Activated effector memory CD4-positive, alpha-beta T cell treated with Interleukin-2 at 50 U/mL for 16 hours (primary cell): ENCODE data around the gene OR2T33.
"Not testable (repeated sequence)": the region's sequence is repeated elsewhere in the genome, so short reads cannot be mapped to it uniquely, and the experiment has no call there.

Source experiments
- DNase-seq: peaks from one replicate; pipeline ENCODE4 v3.0.0-alpha.2; 2020

The OR2T33 gene, protein sequence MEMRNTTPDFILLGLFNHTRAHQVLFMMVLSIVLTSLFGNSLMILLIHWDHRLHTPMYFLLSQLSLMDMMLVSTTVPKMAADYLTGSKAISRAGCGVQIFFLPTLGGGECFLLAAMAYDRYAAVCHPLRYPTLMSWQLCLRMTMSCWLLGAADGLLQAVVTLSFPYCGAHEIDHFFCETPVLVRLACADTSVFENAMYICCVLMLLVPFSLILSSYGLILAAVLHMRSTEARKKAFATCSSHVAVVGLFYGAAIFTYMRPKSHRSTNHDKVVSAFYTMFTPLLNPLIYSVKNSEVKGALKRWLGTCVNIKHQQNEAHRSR

GRCh38 chr1:248277876-248278275 is at the start of gene OR2T33:
TSS of gene OR2T33 (minus strand) at chr1:248277976. CDS start at chr1:248273814, 4,162 bp downstream.
- no peak for DNase-seq

DNA sequence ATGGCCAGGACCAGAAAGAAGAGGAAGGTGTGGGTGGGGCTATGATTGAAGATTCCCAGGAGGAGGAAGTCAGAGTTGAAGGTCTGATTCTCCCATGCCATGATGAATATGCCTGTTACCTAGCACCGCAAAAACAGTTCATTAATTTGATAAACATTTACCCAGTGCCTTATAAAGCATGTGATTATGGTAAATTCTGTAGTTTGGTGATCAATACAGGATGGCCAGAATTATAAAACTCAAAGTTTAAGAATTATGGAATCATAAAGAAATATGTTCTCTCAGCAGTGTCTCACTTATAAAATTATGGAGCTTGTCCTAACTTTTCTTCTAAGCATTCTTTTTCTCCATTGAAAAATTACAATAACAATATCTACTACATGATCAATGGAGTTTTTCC is 46.7 kb upstream of the OR2T33 start, which contains the start of gene OR2M7:
Gene OR2M7 (minus strand): TSS at position 101 of the 400 bp plus-strand sequence. CDS start 0 bp downstream, at position 101.
- no peak for DNase-seq

- DNase-seq = no peak
Measured at GRCh38 chr1:248316796-248317195, 39.0 kb upstream of the OR2T33 start.

GRCh38 chr1:248306740-248307139 is 29.0 kb upstream of the OR2T33 start:
- DNase-seq = not testable (repeated sequence)

- DNase-seq = no peak
Measured at GRCh38 chr1:248306103-248306502, 28.3 kb upstream of the OR2T33 start.

GRCh38 chr1:248305672-248306071 is 27.9 kb upstream of the OR2T33 start:
- DNase-seq = not testable (repeated sequence)

- DNase-seq = no peak
Measured at GRCh38 chr1:248303324-248303723, 25.5 kb upstream of the OR2T33 start, which contains the start of gene OR2T12. TSS of gene OR2T12 (minus strand) at chr1:248303424. CDS start at chr1:248295578, 7,846 bp downstream.

DNA sequence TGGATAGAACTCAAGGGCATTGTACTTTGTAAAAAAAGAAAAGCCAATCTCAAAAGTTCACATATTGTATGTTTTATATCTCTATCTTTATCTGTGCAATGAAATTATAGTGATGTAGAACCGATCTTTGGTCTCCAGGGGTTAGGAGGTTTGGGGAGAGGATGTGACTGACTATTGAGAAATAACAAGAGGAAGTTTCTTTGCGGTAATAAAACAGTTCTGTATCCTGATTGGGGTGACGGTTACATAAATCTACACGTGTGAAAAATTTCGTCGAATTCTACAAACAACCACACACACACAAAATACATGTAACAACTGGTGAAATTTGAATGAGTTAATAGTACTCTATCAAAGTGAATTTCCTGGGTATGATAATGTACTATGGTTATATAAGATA is 10.6 kb upstream of the OR2T33 start:
- DNase-seq = no peak

GRCh38 chr1:248273225-248273624 is 4.6 kb downstream of the OR2T33 start:
- not testable (repeated sequence) for DNase-seq

GRCh38 chr1:248268178-248268577 is 9.6 kb downstream of the OR2T33 start:
- no peak for DNase-seq

DNA sequence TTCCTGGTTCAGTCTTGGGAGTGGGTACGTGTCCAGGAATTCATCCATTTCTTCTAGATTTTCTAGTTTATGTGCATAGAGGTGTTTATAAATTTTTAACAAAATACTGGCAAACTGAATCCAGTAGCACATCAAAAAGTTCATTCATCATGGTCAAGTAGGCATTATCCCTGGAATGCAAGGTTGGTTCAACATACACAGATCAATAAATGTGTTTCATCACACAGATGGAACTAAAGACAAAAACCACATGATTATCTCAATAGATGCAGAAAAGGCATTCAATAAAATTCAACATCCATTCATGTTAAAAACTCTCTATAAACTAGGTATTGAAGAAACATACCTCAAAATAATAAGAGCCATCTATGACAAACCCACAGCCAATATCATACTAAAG is 18.5 kb downstream of the OR2T33 start:
- not testable (repeated sequence) for DNase-seq

DNA sequence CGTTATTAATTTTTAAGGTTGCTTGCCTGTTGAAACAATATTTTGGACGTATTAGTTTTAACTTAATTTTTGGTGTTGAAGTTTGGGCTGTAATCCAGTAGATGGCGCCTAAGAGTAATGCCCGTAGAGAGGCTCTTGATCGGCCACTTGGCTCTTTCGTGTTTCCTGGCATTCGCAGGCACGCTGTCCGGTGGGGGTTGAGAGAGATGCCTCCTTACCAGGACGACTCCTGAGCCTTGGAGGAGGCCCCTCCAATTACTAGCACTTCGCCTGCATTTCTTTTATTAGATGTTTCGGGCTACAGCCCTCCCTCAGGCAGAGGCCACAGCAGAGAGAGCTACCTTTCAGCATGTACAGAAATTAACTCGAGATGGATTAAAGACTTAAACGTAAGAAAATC is 34.6 kb downstream of the OR2T33 start:
- DNase-seq = no peak

GRCh38 chr1:248239478-248239877 is 38.3 kb downstream of the OR2T33 start:
- no peak for DNase-seq

DNA sequence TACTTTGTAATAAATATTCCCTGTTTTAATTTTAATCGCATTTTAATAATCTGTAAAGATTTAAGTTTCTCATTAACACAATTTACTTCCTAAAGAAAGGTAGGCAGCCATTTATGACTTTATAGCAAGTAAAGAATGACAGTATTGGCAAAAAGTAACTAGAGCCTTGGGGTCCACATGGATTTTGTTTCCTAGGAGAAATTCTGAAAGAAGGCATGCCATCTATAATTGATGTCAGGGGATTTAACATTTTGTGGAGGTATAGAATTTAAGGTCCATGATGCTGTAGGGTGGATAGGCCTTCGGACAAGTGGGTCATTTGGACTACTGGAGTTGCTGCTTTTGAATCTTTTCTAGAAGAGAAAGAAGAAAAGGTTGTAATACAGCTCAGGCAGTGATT is 46.7 kb downstream of the OR2T33 start, which contains the start of gene OR2M4:
Gene OR2M4 (plus strand): TSS at position 301 of the 400 bp plus-strand sequence. CDS start 7,512 bp downstream, outside the sequence.
- no peak for DNase-seq

DNA sequence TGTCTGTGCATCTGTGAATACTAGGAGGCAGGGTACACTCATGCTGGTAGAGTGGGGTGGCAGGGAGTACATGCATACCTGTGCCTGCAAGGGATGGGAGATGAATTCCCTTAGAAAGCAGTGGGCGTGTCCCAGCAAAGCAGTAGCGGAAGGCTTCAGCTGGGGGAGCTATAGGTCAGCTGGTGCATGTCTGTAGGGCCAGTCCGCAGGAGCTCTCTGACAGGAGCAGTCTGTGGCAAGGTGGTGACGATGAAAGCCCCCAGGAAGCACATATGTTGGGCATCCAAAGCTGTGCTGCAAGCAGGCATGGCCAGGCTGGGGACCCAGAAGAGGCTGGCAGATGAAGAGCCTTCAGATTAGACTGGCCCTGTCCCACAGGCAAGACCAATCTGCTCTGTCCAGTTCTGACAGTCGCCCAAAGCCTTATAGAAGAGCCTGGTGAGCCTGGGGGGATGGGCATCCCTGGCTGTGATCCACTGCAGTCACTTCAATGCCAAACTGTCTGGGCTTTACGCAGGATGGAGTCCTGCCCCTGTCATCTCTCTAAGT is 48.3 kb downstream of the OR2T33 start:
- DNase-seq = no peak

- DNase-seq = no peak
Measured at GRCh38 chr1:248225537-248225936, 52.2 kb downstream of the OR2T33 start.
